SHP77 treated with DMSO at 0.1 percent for 48 hours (cell line): ENCODE data around the gene COL7A1.
"Not testable (repeated sequence)": the region's sequence is repeated elsewhere in the genome, so short reads cannot be mapped to it uniquely, and the experiment has no call there.

Source experiments
- DNase-seq: peaks from one replicate; lab custom pipeline; 2025; lab: John Stamatoyannopoulos, UW

COL7A1 gene

GRCh38 chr3:48543271-48543866, 51.8 kb downstream of the COL7A1 start:
- no peak for DNase-seq

GRCh38 chr3:48538451-48538850, 56.7 kb downstream of the COL7A1 start:
- no peak for DNase-seq

GRCh38 chr3:48536785-48537184, 58.3 kb downstream of the COL7A1 start:
- no peak for DNase-seq

- no peak for DNase-seq
Observed at GRCh38 chr3:48536116-48536515, 59.0 kb downstream of the COL7A1 start.

- DNase-seq, result no peak
Observed at GRCh38 chr3:48535578-48535977, 59.6 kb downstream of the COL7A1 start.

- DNase-seq, result no peak
Observed at GRCh38 chr3:48532977-48533337, 62.2 kb downstream of the COL7A1 start.

- no peak for DNase-seq
Observed at GRCh38 chr3:48532271-48532976, 62.7 kb downstream of the COL7A1 start.

GRCh38 chr3:48530701-48531100, 64.4 kb downstream of the COL7A1 start:
- DNase-seq, result not testable (repeated sequence)

GRCh38 chr3:48528754-48529153, 66.4 kb downstream of the COL7A1 start:
- no peak for DNase-seq

- no peak for DNase-seq
Observed at GRCh38 chr3:48528048-48528447, 67.1 kb downstream of the COL7A1 start.

GRCh38 chr3:48524970-48525369, 70.2 kb downstream of the COL7A1 start:
- no peak for DNase-seq

- no peak for DNase-seq
Observed at GRCh38 chr3:48521635-48522034, 73.5 kb downstream of the COL7A1 start.

GRCh38 chr3:48519277-48519643, 75.9 kb downstream of the COL7A1 start:
- DNase-seq, result no peak

- DNase-seq, result no peak
Observed at GRCh38 chr3:48518638-48519276, 76.4 kb downstream of the COL7A1 start.

- no peak for DNase-seq
Observed at GRCh38 chr3:48518069-48518468, 77.1 kb downstream of the COL7A1 start.

- no peak for DNase-seq
Observed at GRCh38 chr3:48516571-48516970, 78.6 kb downstream of the COL7A1 start.

GRCh38 chr3:48514431-48515227, 80.5 kb downstream of the COL7A1 start:
- DNase-seq, result no peak
